MM.1S (cell line): ENCODE measurements around the gene BSDC1.
A peak's percentile ranks its signal among the peaks of the same experiment; 100 is the strongest.

Experiments used
- EZH2 ChIP-seq: fragments of 300-600 bp; sonication (generic); optimal IDR thresholded peaks from 2 replicates; pipeline ENCODE3; 2017; ENCODE audit warnings: low read depth, mild to moderate bottlenecking, antibody characterized with exemption, low read length, mixed read lengths
- EZH2phosphoT487 ChIP-seq: fragments of 300-600 bp; sonication (generic); IDR thresholded peaks from 2 replicates; pipeline ENCODE4 v1.6.1; 2018; ENCODE audit warnings: antibody characterized with exemption, low read length
- TF ChIP-seq, protein P1 (sequence below): fragments of 300-600 bp; sonication (generic); IDR thresholded peaks from 2 replicates; pipeline ENCODE4 v1.5.1; 2016; ENCODE audit warnings: antibody characterized with exemption, low read length, mixed read lengths

DNA sequence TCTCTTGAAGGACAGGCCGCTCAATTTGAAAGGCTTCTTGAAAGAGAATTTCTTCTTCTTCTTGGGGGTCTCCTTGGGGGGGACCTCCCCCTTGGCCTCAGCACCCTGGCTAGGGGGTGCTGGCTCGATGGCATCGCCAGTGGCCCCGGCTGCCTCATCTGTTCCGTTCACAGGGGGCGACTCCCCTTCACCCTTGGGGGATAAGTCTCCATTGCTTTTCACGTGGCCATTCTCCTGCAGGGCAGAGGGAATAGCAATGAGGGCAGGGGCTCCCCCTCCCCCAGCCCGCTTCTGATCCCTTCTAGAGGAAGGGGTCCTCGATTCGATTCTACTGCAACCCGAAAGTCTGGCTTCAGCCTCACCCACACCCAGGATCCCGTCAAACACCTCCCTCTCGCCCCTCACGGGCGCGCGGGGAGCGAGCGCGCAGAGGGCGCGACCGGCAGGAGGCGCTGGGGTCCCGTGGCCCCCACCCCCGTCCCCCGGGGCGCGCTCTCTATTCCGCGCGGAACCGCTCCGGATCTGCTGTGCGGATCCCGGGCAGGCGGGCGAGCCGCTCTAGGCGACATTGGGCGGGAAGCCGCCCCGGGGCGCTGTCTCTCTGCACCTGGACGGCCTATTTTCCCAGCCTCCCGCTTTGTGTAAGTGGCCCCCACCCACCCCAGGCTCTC lies 59.2 kb downstream of the BSDC1 start:
- TF ChIP-seq, protein P1, sequence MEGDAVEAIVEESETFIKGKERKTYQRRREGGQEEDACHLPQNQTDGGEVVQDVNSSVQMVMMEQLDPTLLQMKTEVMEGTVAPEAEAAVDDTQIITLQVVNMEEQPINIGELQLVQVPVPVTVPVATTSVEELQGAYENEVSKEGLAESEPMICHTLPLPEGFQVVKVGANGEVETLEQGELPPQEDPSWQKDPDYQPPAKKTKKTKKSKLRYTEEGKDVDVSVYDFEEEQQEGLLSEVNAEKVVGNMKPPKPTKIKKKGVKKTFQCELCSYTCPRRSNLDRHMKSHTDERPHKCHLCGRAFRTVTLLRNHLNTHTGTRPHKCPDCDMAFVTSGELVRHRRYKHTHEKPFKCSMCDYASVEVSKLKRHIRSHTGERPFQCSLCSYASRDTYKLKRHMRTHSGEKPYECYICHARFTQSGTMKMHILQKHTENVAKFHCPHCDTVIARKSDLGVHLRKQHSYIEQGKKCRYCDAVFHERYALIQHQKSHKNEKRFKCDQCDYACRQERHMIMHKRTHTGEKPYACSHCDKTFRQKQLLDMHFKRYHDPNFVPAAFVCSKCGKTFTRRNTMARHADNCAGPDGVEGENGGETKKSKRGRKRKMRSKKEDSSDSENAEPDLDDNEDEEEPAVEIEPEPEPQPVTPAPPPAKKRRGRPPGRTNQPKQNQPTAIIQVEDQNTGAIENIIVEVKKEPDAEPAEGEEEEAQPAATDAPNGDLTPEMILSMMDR = peak; percentile 59
- no peak for TF ChIP-seq EZH2
- TF ChIP-seq EZH2phosphoT487 = no peak
